WTC11 (cell line): Measurements from ENCODE around the gene NUP93. TPM values are rescaled to one million over a fixed set of nuclear protein-coding genes. Genes with fewer than 3 reads are reported as not detected.

Source experiments
- ATAC-seq: fragments of 200-7000 bp; cut with Tn5 transposase; 2 replicates; pipeline ENCODE4 v1.10.0; 2021; ENCODE audit warnings: mild to moderate bottlenecking, moderate library complexity
- CTCF ChIA-PET: fragments of 300-600 bp; sonication (Branson Sonifier 250); formaldehyde crosslinking; loops from one replicate; lab custom pipeline; 2021; ENCODE audit warnings: antibody characterized with exemption; lab: Charles Lee
- POLR2A ChIA-PET: fragments of 350-600 bp; sonication (Branson Sonifier 250); formaldehyde crosslinking; loops from one replicate; lab custom pipeline; 2021; ENCODE audit warnings: antibody characterized with exemption; lab: Charles Lee
- DNase-seq: peaks from one replicate; pipeline ENCODE4 v3.0.0; 2021; ENCODE audit warnings: low spot score
- H3K27ac Mint-ChIP-seq: 2 replicates; pipeline ENCODE4 v1.8.0; 2021; ENCODE audit warnings: mixed read lengths
- H3K27me3 Mint-ChIP-seq: 2 replicates; pipeline ENCODE4 v1.8.0; 2021; ENCODE audit warnings: low read depth, mild to moderate bottlenecking, moderate library complexity, mixed read lengths
- H3K36me3 Mint-ChIP-seq: 2 replicates; pipeline ENCODE4 v1.8.0; 2021; ENCODE audit warnings: mixed read lengths
- H3K4me1 Mint-ChIP-seq: 2 replicates; pipeline ENCODE4 v1.8.0; 2022; ENCODE audit warnings: mixed read lengths
- H3K4me3 Mint-ChIP-seq: 2 replicates; pipeline ENCODE4 v1.8.0; 2021; ENCODE audit warnings: mild to moderate bottlenecking, moderate library complexity, mixed read lengths
- H3K9me3 Mint-ChIP-seq: 2 replicates; pipeline ENCODE4 v1.8.0; 2021; ENCODE audit warnings: mixed read lengths
- ATF3 ChIP-seq: sonication (generic); formaldehyde crosslinking; conservative IDR thresholded peaks from 2 replicates; pipeline ENCODE4 v1.8.1; 2022; ENCODE audit warnings: mild to moderate bottlenecking, missing genetic modification reagents
- E2F1 ChIP-seq: sonication (generic); formaldehyde crosslinking; IDR thresholded peaks from 2 replicates; pipeline ENCODE4 v1.8.0; 2022; ENCODE audit warnings: mild to moderate bottlenecking, missing genetic modification reagents
- E2F4 ChIP-seq: sonication (generic); formaldehyde crosslinking; IDR thresholded peaks from 2 replicates; pipeline ENCODE4 v1.8.1; 2022; ENCODE audit warnings: low read depth, mild to moderate bottlenecking, moderate library complexity, missing genetic modification reagents, borderline replicate concordance
- ESRRA ChIP-seq: sonication (generic); formaldehyde crosslinking; IDR thresholded peaks from 2 replicates; pipeline ENCODE4 v1.8.1; 2022; ENCODE audit warnings: mild to moderate bottlenecking, missing genetic modification reagents, borderline replicate concordance
- ETV6 ChIP-seq: sonication (generic); formaldehyde crosslinking; IDR thresholded peaks from 2 replicates; pipeline ENCODE4 v1.8.1; 2022; ENCODE audit warnings: mild to moderate bottlenecking, missing genetic modification reagents
- HMGA2 ChIP-seq: fragments of 250-450 bp; sonication (Bioruptor Pico); IDR thresholded peaks from 2 replicates; pipeline ENCODE4 v1.4.0; 2021; ENCODE audit warnings: mild to moderate bottlenecking, moderate library complexity
- HMGXB4 ChIP-seq: sonication (generic); formaldehyde crosslinking; IDR thresholded peaks from 2 replicates; pipeline ENCODE4 v1.8.1; 2023; ENCODE audit warnings: mild to moderate bottlenecking, moderate library complexity, missing genetic modification reagents
- IRF2 ChIP-seq: sonication (generic); formaldehyde crosslinking; IDR thresholded peaks from 2 replicates; pipeline ENCODE4 v1.8.0; 2022; ENCODE audit warnings: low read depth, missing genetic modification reagents, borderline replicate concordance
- JAZF1 ChIP-seq: fragments of 250-450 bp; sonication (Bioruptor Pico); IDR thresholded peaks from 2 replicates; pipeline ENCODE4 v1.9.0; 2021; ENCODE audit warnings: moderate library complexity, mild to moderate bottlenecking, inconsistent platforms
- KAT7 ChIP-seq: sonication (generic); formaldehyde crosslinking; IDR thresholded peaks from 2 replicates; pipeline ENCODE4 v1.8.1; 2023; ENCODE audit warnings: missing genetic modification reagents, mild to moderate bottlenecking, borderline replicate concordance
- MAX ChIP-seq: sonication (generic); formaldehyde crosslinking; IDR thresholded peaks from 2 replicates; pipeline ENCODE4 v1.8.0; 2022; ENCODE audit warnings: mild to moderate bottlenecking, missing genetic modification reagents
- NR1H2 ChIP-seq: sonication (generic); formaldehyde crosslinking; IDR thresholded peaks from 2 replicates; pipeline ENCODE4 v1.9.0; 2021; ENCODE audit warnings: mild to moderate bottlenecking, moderate library complexity, missing genetic modification reagents
- NR2C2 ChIP-seq: sonication (generic); formaldehyde crosslinking; IDR thresholded peaks from 2 replicates; pipeline ENCODE4 v1.8.0; 2022; ENCODE audit warnings: mild to moderate bottlenecking, missing genetic modification reagents
- OVOL2 ChIP-seq: fragments of 250-450 bp; sonication (Bioruptor Pico); IDR thresholded peaks from 2 replicates; pipeline ENCODE4 v1.9.0; 2021; ENCODE audit warnings: mild to moderate bottlenecking, borderline replicate concordance
- PREB ChIP-seq: sonication (generic); formaldehyde crosslinking; IDR thresholded peaks from 2 replicates; pipeline ENCODE4 v1.8.1; 2022; ENCODE audit warnings: mild to moderate bottlenecking, missing genetic modification reagents, moderate library complexity, borderline replicate concordance
- SMAD3 ChIP-seq: sonication (generic); formaldehyde crosslinking; IDR thresholded peaks from 2 replicates; pipeline ENCODE4 v1.8.0; 2022; ENCODE audit warnings: missing genetic modification reagents, mild to moderate bottlenecking, borderline replicate concordance
- SP1 ChIP-seq: sonication (generic); formaldehyde crosslinking; conservative IDR thresholded peaks from 2 replicates; pipeline ENCODE4 v1.8.1; 2022; ENCODE audit warnings: missing genetic modification reagents
- TCF7 ChIP-seq: sonication (generic); formaldehyde crosslinking; IDR thresholded peaks from 2 replicates; pipeline ENCODE4 v1.8.0; 2022; ENCODE audit warnings: mild to moderate bottlenecking, low read depth, missing genetic modification reagents, moderate library complexity
- TP53 ChIP-seq: sonication (generic); formaldehyde crosslinking; IDR thresholded peaks from 2 replicates; pipeline ENCODE4 v1.8.1; 2023; ENCODE audit warnings: mild to moderate bottlenecking, missing genetic modification reagents
- USF1 ChIP-seq: sonication (generic); formaldehyde crosslinking; IDR thresholded peaks from 2 replicates; pipeline ENCODE4 v1.8.0; 2022; ENCODE audit warnings: mild to moderate bottlenecking, missing genetic modification reagents
- ZMAT4 ChIP-seq: fragments of 250-450 bp; sonication (Bioruptor Pico); IDR thresholded peaks from 2 replicates; pipeline ENCODE4 v1.9.0; 2021; ENCODE audit warnings: mild to moderate bottlenecking
- ZNF121 ChIP-seq: sonication (generic); formaldehyde crosslinking; IDR thresholded peaks from 2 replicates; pipeline ENCODE4 v1.8.0; 2023; ENCODE audit warnings: missing genetic modification reagents
- ZNF219 ChIP-seq: sonication (generic); formaldehyde crosslinking; IDR thresholded peaks from 2 replicates; pipeline ENCODE4 v1.8.0; 2023; ENCODE audit warnings: missing genetic modification reagents, mild to moderate bottlenecking, borderline replicate concordance
- ZNF263 ChIP-seq: sonication (generic); formaldehyde crosslinking; IDR thresholded peaks from 2 replicates; pipeline ENCODE4 v1.8.1; 2022; ENCODE audit warnings: low read depth, mild to moderate bottlenecking, moderate library complexity, missing genetic modification reagents
- total RNA-seq: library from RNA; stranded (reverse); gene quantifications from 3 replicates; pipeline ENCODE4 v1.2.3, GENCODE V29; 2021

The NUP93 gene
- total RNA-seq, 1 experiment from 2014 or later, result 185 TPM

GRCh38 chr16:56862776-56863175, 132.8 kb downstream of the NUP93 start (continued):
- no peak for TF ChIP-seq JAZF1 (CRISPR knock-in tag)
- no peak for TF ChIP-seq ZNF263 (CRISPR knock-in tag)
- TF ChIP-seq SMAD3 (CRISPR knock-in tag), result no peak
- no peak for TF ChIP-seq IRF2
- no peak for TF ChIP-seq TP53
- TF ChIP-seq E2F1 (CRISPR knock-in tag), result no peak

GRCh38 chr16:56864960-56865359, 135.0 kb downstream of the NUP93 start, which contains the start of gene SLC12A3:
SLC12A3 (plus strand) TSS chr16:56865207; CDS start chr16:56865236, 29 bp downstream.
- Mint-ChIP-seq H3K4me3 (no peak within 1 kb of the TSS), H3K36me3 (no peaks in the 10 kb centered on the region), H3K27me3 (no peaks in the 10 kb centered on the region), H3K4me1 (peaks cover 6% of the 10 kb centered on the region), H3K27ac (no peak within 1 kb of the TSS), H3K9me3 (no peaks in the 10 kb centered on the region)
- ChIA-PET POLR2A (no interaction called here), CTCF (no interaction called here)
- TF ChIP-seq HMGA2 (CRISPR knock-in tag), result no peak
- TF ChIP-seq KAT7 (CRISPR knock-in tag), result no peak
- no peak for TF ChIP-seq PREB (CRISPR knock-in tag)
- TF ChIP-seq ZNF121 (CRISPR knock-in tag), result no peak
- TF ChIP-seq MAX (CRISPR knock-in tag), result no peak
- no peak for TF ChIP-seq TCF7 (CRISPR knock-in tag)
- no peak for TF ChIP-seq ZNF219
- no peak for TF ChIP-seq HMGXB4 (CRISPR knock-in tag)
- TF ChIP-seq ZMAT4 (CRISPR knock-in tag), result no peak
- no peak for TF ChIP-seq SP1 (CRISPR knock-in tag)
- TF ChIP-seq ATF3 (CRISPR knock-in tag), result no peak
- TF ChIP-seq E2F4 (CRISPR knock-in tag), result no peak
- no peak for TF ChIP-seq USF1 (CRISPR knock-in tag)
- TF ChIP-seq ESRRA (CRISPR knock-in tag), result no peak
- TF ChIP-seq OVOL2 (CRISPR knock-in tag), result no peak
- no peak for TF ChIP-seq JAZF1 (CRISPR knock-in tag)
- no peak for TF ChIP-seq NR1H2
- no peak for TF ChIP-seq ETV6 (CRISPR knock-in tag)
- TF ChIP-seq NR2C2 (CRISPR knock-in tag), result no peak
- no peak for TF ChIP-seq SMAD3 (CRISPR knock-in tag)
- DNase-seq (no peak), ATAC-seq (no peak)
